HG02870 (cell line): ENCODE data around the gene RAMP1.
"Not testable (repeated sequence)": the region's sequence is repeated elsewhere in the genome, so short reads cannot be mapped to it uniquely, and the experiment has no call there.

Experiments
- ATAC-seq: cut with Tn5 transposase; IDR thresholded peaks from one replicate; pipeline ENCODE4 v1.9.1; 2021; ENCODE audit warnings: mild to moderate bottlenecking, moderate library complexity; ENCODE audit not compliant: unreplicated experiment

RAMP1 gene

DNA sequence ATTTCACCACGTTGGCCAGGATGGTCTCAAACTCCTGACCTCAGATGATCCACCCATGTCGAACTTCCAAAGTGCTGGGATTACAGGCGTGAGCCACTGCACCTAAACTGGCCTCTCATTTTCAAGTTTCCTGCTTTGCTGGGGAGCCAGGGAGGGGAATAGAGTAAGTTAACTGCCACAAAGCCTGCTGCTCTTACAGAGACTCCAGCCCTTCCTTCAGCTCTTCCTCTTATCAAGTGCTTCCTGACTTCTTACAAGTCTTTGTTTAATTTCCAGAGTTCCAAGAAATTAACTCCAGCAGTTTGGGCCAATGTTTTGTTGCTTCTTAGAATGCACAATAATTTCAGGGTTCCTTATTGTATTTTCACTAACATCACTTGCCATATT, 83.1 kb downstream of the RAMP1 start:
- ATAC-seq: no peak

GRCh38 chr2:237943395-237944094, 84.1 kb downstream of the RAMP1 start:
- ATAC-seq: no peak

- ATAC-seq: no peak
Measured at GRCh38 chr2:237944302-237944701, 84.9 kb downstream of the RAMP1 start.

GRCh38 chr2:237946423-237946822, 87.0 kb downstream of the RAMP1 start:
- no peak for ATAC-seq

GRCh38 chr2:237951354-237951753, 91.9 kb downstream of the RAMP1 start:
- not testable (repeated sequence) for ATAC-seq

DNA sequence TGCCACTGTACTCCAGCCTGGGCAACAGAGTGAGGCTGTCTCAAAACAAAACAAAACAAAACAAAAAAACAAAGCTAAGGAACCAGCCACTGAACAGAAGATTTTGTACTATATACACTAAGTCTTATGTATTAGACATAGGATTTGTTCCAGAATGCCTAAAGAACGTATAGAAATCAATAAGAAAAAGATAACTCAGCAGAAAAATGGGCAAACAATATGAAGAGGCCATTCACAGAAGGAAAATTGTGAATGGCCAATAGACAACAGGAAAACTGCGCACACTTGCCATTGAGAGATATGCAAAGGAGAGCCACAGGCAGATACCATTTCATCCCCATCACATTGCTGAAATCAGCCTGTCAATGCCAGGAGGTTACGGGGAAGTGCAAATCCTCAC, 92.5 kb downstream of the RAMP1 start:
- ATAC-seq: no peak

DNA sequence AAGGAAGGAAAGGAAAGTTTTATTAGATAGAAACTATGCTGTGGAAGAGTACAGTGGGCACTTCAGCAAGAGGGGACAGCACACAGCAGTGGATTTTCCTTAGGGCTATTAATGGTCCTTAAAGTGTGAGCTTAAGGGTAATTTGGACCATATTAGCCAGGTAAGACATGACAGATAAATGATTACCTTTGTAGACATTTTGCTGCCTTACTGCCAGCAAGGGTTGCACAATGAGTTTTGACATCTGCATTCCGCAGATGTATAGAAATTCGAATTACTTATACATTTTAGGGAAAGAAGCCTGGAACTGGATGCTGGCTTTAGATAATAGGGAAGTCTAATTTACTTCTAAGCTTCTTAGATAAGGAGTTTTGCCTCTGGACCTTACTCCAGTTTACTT, 93.4 kb downstream of the RAMP1 start:
- no peak for ATAC-seq

- ATAC-seq: no peak
Measured at GRCh38 chr2:237955640-237956401, 96.4 kb downstream of the RAMP1 start.

DNA sequence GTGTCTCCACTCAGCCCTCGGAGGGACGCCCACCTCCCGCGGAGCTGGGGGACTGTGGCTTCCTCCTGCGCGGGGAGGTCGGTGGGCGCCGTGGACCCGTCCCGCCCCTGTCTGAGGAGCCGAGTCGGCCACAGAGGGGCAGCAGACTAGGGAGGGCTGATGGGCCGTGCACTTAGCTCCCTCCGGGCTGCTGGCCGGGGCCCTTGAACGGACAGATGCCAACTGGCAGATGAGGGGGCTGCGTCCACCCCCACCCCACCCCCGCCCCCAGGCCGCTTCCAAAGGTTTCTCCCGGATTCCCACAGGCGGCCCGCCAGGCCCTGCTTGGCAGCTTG, 96.9 kb downstream of the RAMP1 start:
- no peak for ATAC-seq

DNA sequence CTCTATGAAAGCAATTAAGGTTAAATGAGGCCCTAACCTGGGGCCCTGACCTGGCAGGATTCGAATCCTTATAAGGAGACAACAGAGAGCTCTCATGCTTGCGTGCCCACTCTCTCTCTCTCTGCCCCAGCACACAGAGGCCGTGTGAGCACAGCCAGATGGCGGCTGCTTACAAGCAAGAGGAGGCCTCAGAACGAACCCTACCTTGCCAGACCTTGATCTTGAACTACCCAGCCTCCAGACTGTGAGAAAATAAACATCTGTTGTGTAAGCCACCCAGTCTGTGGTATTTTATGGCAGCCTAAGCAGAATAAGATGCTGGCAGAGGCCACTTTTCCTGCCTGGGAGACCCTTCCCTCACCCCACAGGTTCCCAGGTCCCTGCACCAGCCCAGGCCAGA, 102.2 kb downstream of the RAMP1 start:
- ATAC-seq: no peak
